ENCODE data around the gene RBPMS2.

The RBPMS2 gene

DNA sequence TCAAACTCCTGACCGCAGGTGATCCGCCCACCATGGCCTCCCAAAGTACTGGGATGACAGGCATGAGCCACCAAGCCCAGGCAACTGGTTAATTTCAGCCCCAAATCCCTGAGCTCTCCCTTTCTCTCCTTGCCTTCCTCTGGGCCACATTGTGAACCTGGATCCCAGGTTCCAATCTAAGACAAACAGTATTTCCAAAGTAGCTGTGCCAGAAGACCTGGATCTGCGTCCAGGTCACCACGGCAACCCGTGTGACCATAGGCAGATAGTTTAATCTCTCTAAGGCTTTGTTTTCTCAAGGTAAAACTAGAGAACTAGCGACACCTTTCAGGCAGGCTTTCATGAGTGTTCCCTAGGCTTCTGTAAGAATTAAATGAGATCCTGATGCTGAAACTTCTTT lies 5.9 kb upstream of the RBPMS2 start:
- Histone ChIP-seq H3K36me3 (ENCODE audit: control insufficient read depth in 2 of 2, insufficient read depth in 1 of 2, low read length in 2 of 2) (no peaks in the 10 kb centered on the region), H3K4me3 (ENCODE audit: low read depth, low read length) (no peak overlapping the region), H3K9me3 (ENCODE audit: control insufficient read depth, insufficient read depth, low read depth, low read length) (no peaks in the 10 kb centered on the region), H3K4me1 (ENCODE audit: control insufficient read depth, insufficient read depth, low read length) (no peaks in the 10 kb centered on the region), H3K27ac (ENCODE audit: extremely low read depth, low read depth, low read length) (no peak overlapping the region)
- CTCF ChIA-PET, result interaction anchor here (1.6 kb wide), 1 partner anchor 29 kb away, joined by 4 read pairs; no protein-coding TSS in a partner anchor
- POLR2A ChIA-PET, result no interaction called here
- TF ChIP-seq ZFP37 (tag by site-specific recombination; IDR thresholded peaks at IDR 0.05), result no peak
- TF ChIP-seq ZNF473 (tag by site-specific recombination; IDR thresholded peaks at IDR 0.05), result no peak
- no peak for TF ChIP-seq ZNF350 (tag by site-specific recombination; IDR thresholded peaks at IDR 0.05)
- TF ChIP-seq TCF7L2 (IDR thresholded peaks at IDR 0.05; ENCODE audit: borderline replicate concordance, low read depth, low read length), result no peak
- no peak for TF ChIP-seq ZNF548 (tag by site-specific recombination; IDR thresholded peaks at IDR 0.05)
- no peak for TF ChIP-seq SP7 (tag by site-specific recombination; IDR thresholded peaks at IDR 0.05)
- no peak for TF ChIP-seq KLF16 (tag by site-specific recombination; IDR thresholded peaks at IDR 0.05)
- TF ChIP-seq ZNF19 (tag by site-specific recombination; IDR thresholded peaks at IDR 0.05; ENCODE audit: low read depth), result no peak
- no peak for TF ChIP-seq OVOL3 (tag by site-specific recombination; IDR thresholded peaks at IDR 0.05)
- TF ChIP-seq ZXDB (tag by site-specific recombination; IDR thresholded peaks at IDR 0.05), result no peak
- no peak for TF ChIP-seq AEBP2 (tag by site-specific recombination; IDR thresholded peaks at IDR 0.05; ENCODE audit: borderline replicate concordance)

DNA sequence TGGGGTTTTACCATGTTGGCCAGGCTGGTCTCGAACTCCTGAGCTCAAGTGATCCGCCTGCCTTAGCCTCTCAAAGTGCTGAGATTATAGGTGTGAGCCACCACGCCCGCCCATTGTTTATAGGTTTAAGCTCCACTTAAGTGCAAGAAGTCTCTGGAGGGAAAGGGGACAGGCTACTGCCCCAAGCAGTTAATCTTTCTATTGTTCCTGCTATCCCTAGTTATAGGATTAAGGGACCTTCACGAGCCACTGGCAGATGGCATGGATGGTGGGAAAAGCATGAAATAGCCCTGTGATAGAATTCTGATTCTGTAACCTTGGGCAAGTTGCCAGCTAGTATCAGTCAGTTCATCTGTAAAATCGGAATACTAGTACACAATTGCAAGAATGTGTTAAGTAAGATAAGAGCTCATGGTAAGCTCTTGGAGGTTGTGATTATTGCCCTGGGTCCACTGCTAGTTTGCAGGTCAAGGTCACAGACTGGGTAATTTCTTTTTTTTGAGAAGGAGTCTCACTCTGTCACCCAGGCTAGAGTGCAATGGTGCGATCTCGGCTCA lies 5.3 kb upstream of the RBPMS2 start:
- ChIA-PET POLR2A (no interaction called here), CTCF (interaction anchor here (1.6 kb wide), 1 partner anchor 30 kb away, joined by 4 read pairs; no protein-coding TSS in a partner anchor)
- Histone ChIP-seq H3K27ac (ENCODE audit: extremely low read depth, low read depth, low read length) (no peak overlapping the region), H3K4me3 (ENCODE audit: low read depth, low read length) (no peak overlapping the region), H3K4me1 (ENCODE audit: control insufficient read depth, insufficient read depth, low read length) (no peaks in the 10 kb centered on the region), H3K9me3 (ENCODE audit: control insufficient read depth, insufficient read depth, low read depth, low read length) (no peaks in the 10 kb centered on the region), H3K36me3 (ENCODE audit: control insufficient read depth in 2 of 2, insufficient read depth in 1 of 2, low read length in 2 of 2) (no peaks in the 10 kb centered on the region)
- no peak for TF ChIP-seq ZNF221 (tag by site-specific recombination; IDR thresholded peaks at IDR 0.05; ENCODE audit: borderline replicate concordance)
- TF ChIP-seq KLF1 (tag by site-specific recombination; IDR thresholded peaks at IDR 0.05), result peak; percentile 52; the same call in 1 of the 2 replicates

DNA sequence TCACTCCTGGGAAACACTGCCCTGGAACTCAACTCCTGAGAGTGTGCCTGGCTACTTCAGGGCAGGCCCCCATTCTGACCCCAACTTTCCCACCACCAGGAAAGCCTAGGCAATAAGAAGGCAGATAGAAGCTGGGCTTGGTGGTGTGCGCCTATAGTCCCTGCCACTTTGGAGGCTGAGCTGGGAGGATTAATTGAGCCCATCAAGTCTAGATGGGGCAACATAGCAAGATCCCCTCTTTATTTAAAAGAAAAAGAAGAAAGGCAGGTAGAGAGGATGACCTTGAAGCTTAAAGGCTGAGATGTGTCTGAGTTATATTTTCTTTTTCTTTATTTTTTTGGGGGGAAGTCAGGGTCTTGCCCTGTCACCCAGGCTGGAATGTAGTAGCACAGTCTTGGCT lies 4.2 kb upstream of the RBPMS2 start:
- Histone ChIP-seq H3K4me1 (ENCODE audit: control insufficient read depth, insufficient read depth, low read length) (no peaks in the 10 kb centered on the region), H3K9me3 (ENCODE audit: control insufficient read depth, insufficient read depth, low read depth, low read length) (no peaks in the 10 kb centered on the region), H3K36me3 (ENCODE audit: control insufficient read depth in 2 of 2, insufficient read depth in 1 of 2, low read length in 2 of 2) (no peaks in the 10 kb centered on the region), H3K4me3 (ENCODE audit: low read depth, low read length) (no peak overlapping the region), H3K27ac (ENCODE audit: extremely low read depth, low read depth, low read length) (no peak overlapping the region)
- ChIA-PET CTCF (no interaction called here), POLR2A (no interaction called here)
- TF ChIP-seq ZNF121 (tag by site-specific recombination; IDR thresholded peaks at IDR 0.05) (peak; percentile 57; the same call in 1 of the 2 replicates), ZNF354C (tag by site-specific recombination; IDR thresholded peaks at IDR 0.05; ENCODE audit: borderline replicate concordance, low read depth) (no peak)

DNA sequence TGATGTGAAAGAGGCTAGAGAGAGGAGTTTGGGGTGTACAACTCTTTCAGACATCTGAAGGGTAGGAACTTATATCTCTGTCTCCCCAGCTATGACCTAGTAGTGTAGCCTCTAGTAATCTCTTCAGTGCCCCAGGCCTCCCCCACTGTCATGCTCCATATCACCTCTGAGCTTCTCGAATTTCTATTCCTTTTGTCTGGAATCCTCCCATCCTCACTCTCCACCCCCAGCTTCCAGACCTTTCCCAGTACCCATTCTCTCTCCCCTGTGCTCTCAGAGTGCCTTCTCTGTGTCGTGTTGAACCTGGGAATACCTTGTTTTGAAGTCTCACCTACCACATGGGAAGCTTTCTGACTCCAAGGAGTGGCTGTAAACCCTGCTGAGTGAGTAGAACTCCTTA lies 3.6 kb upstream of the RBPMS2 start:
- TF ChIP-seq, protein P1, sequence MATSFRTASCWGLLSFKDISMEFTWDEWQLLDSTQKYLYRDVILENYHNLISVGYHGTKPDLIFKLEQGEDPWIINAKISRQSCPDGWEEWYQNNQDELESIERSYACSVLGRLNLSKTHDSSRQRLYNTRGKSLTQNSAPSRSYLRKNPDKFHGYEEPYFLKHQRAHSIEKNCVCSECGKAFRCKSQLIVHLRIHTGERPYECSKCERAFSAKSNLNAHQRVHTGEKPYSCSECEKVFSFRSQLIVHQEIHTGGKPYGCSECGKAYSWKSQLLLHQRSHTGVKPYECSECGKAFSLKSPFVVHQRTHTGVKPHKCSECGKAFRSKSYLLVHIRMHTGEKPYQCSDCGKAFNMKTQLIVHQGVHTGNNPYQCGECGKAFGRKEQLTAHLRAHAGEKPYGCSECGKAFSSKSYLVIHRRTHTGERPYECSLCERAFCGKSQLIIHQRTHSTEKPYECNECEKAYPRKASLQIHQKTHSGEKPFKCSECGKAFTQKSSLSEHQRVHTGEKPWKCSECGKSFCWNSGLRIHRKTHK (tag by site-specific recombination; IDR thresholded peaks at IDR 0.05), result no peak
- TF ChIP-seq ZBTB17 (tag by site-specific recombination; IDR thresholded peaks at IDR 0.05), result peak; percentile 56; the same call in 1 of the 2 replicates
- TF ChIP-seq ZNF600 (tag by site-specific recombination; IDR thresholded peaks at IDR 0.05), result 0 out of 2 replicates have a peak, but pooled peaks have one; percentile 25
- ChIA-PET CTCF (no interaction called here), POLR2A (no interaction called here)

More for the DNA sequence above, 3.6 kb upstream of the RBPMS2 start:
- Histone ChIP-seq H3K4me1 (ENCODE audit: control insufficient read depth, insufficient read depth, low read length) (no peaks in the 10 kb centered on the region), H3K27ac (ENCODE audit: extremely low read depth, low read depth, low read length) (no peak overlapping the region), H3K4me3 (ENCODE audit: low read depth, low read length) (no peak overlapping the region), H3K9me3 (ENCODE audit: control insufficient read depth, insufficient read depth, low read depth, low read length) (no peaks in the 10 kb centered on the region), H3K36me3 (ENCODE audit: control insufficient read depth in 2 of 2, insufficient read depth in 1 of 2, low read length in 2 of 2) (no peaks in the 10 kb centered on the region)
